ENCODE data around the gene SELENOF. TPM values are rescaled to one million over a fixed set of nuclear protein-coding genes. Genes with fewer than 3 reads are reported as not detected.

Gene SELENOF
- total RNA-seq, 3 donors from 2014 or later = 109 to 215 (median 162) TPM

DNA sequence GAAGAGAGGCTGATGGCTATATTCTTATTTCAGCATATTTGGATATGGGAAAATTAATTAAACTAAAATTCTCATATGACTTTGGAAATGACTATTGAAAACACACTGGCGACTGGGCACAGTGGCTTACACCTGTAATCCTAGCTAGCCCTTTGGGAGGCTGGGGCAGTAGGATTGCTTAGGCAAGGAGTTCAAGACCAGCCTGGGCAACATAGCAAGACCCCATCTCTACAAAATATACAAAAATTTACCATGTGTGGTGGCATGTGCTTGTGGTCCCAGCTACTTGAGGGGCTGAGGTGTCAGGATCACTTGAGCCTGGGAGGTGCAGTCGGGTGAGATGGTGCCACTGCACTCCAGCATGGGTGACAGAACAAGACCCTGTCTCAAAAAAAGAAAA, 26.7 kb upstream of the SELENOF start:
- DNase-seq (ENCODE audit: low spot score in 2 of 2) = no peak
- H3K27ac ChIP-seq = no peak overlapping the region
- no peaks in the 10 kb centered on the region for H3K9me3 ChIP-seq
- H3K36me3 ChIP-seq = no peaks in the 10 kb centered on the region
- intact Hi-C loops (cut with DNase I; ENCODE audit: low total_unique reads) = no loop called here
- TF ChIP-seq POLR2A (IDR thresholded peaks at IDR 0.05) (no peak), POLR2AphosphoS5 (IDR thresholded peaks at IDR 0.05) (no peak)
- TF ChIP-seq, protein P1, sequence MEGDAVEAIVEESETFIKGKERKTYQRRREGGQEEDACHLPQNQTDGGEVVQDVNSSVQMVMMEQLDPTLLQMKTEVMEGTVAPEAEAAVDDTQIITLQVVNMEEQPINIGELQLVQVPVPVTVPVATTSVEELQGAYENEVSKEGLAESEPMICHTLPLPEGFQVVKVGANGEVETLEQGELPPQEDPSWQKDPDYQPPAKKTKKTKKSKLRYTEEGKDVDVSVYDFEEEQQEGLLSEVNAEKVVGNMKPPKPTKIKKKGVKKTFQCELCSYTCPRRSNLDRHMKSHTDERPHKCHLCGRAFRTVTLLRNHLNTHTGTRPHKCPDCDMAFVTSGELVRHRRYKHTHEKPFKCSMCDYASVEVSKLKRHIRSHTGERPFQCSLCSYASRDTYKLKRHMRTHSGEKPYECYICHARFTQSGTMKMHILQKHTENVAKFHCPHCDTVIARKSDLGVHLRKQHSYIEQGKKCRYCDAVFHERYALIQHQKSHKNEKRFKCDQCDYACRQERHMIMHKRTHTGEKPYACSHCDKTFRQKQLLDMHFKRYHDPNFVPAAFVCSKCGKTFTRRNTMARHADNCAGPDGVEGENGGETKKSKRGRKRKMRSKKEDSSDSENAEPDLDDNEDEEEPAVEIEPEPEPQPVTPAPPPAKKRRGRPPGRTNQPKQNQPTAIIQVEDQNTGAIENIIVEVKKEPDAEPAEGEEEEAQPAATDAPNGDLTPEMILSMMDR (IDR thresholded peaks at IDR 0.05) = no peak
- H3K4me1 ChIP-seq = no peaks in the 10 kb centered on the region
- no peak overlapping the region for H3K4me3 ChIP-seq
- no peaks in the 10 kb centered on the region for H3K27me3 ChIP-seq

DNA sequence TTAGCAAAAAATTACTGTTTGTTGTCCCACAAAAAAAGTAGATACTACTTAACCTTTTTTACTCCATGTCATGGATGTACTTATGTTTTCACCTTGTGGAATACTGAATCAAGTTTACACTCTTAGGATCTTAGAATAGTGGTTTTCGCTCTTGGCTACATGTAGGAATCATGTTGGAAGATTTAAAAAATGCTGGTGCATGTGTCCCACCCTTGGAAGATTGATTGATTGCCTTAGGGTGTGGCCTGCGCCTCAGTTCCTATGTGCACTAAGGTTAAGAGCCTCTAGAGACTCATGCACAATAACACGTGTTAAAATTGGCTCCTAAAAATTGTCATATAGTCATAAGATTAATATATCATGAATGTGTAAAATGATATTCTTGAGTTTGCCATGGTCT, 25.5 kb upstream of the SELENOF start:
- Histone ChIP-seq H3K36me3 (no peaks in the 10 kb centered on the region), H3K4me1 (no peaks in the 10 kb centered on the region), H3K27ac (no peak overlapping the region), H3K9me3 (no peaks in the 10 kb centered on the region), H3K27me3 (no peaks in the 10 kb centered on the region), H3K4me3 (no peak overlapping the region)
- TF ChIP-seq, protein P1 (IDR thresholded peaks at IDR 0.05) = no peak
- TF ChIP-seq POLR2A (IDR thresholded peaks at IDR 0.05) (no peak), POLR2AphosphoS5 (IDR thresholded peaks at IDR 0.05) (no peak)
- no peak for DNase-seq (ENCODE audit: low spot score in 2 of 2)
- intact Hi-C loops (cut with DNase I; ENCODE audit: low total_unique reads) = no loop called here

DNA sequence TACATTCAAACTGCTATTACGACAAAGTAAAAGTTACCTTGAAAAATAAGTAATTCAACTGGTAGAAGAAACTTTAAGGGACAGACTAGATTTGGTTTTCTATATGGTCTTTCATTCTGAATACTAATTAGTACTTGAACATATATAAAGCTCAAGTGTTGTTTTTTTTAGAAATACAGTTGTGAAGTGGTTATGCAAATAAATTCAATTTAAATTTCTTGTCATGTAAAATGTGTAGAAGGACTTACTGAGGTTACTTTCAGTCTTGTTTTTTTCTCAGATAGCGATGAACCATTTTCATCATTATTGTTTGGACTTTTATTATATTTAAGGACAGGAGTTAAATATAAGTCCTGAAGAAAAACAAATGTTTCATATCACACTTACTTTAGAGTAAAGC, 24.9 kb upstream of the SELENOF start:
- Histone ChIP-seq H3K36me3 (no peaks in the 10 kb centered on the region), H3K9me3 (no peaks in the 10 kb centered on the region), H3K27ac (no peak overlapping the region), H3K27me3 (no peaks in the 10 kb centered on the region), H3K4me1 (no peaks in the 10 kb centered on the region), H3K4me3 (no peak overlapping the region)
- intact Hi-C loops (cut with DNase I; ENCODE audit: low total_unique reads) = no loop called here
- TF ChIP-seq, protein P1 (IDR thresholded peaks at IDR 0.05) = no peak
- TF ChIP-seq POLR2AphosphoS5 (IDR thresholded peaks at IDR 0.05) (no peak), POLR2A (IDR thresholded peaks at IDR 0.05) (no peak)
- DNase-seq (ENCODE audit: low spot score in 2 of 2) = no peak

DNA sequence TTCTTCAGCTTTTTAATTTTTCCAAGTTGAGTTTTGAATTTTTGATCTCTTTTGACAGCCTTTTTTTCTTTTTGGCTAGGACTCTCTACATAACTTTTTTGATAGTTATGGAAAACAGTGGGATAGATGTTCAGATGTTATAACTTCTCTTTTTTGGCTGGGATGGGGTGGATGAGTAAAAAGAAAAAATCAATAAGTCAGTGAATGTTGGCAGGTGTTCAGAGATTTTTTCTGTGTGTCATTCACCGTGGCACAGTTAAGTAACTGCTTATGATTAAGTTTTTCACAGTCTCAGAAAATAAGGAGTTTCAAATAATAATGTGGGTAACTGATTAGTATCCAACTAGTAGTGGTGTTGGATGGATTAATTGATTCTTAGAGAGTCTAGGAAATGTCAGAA, 24.5 kb upstream of the SELENOF start:
- H3K27ac ChIP-seq = no peak overlapping the region
- no peaks in the 10 kb centered on the region for H3K27me3 ChIP-seq
- no peaks in the 10 kb centered on the region for H3K9me3 ChIP-seq
- DNase-seq (ENCODE audit: low spot score in 2 of 2) = no peak
- H3K36me3 ChIP-seq = no peaks in the 10 kb centered on the region
- H3K4me3 ChIP-seq = no peak overlapping the region
- no peak for TF ChIP-seq POLR2A (IDR thresholded peaks at IDR 0.05)
- TF ChIP-seq, protein P1 (IDR thresholded peaks at IDR 0.05) = no peak
- TF ChIP-seq POLR2AphosphoS5 (IDR thresholded peaks at IDR 0.05) = no peak
- no peaks in the 10 kb centered on the region for H3K4me1 ChIP-seq
- intact Hi-C loops (cut with DNase I; ENCODE audit: low total_unique reads) = no loop called here

DNA sequence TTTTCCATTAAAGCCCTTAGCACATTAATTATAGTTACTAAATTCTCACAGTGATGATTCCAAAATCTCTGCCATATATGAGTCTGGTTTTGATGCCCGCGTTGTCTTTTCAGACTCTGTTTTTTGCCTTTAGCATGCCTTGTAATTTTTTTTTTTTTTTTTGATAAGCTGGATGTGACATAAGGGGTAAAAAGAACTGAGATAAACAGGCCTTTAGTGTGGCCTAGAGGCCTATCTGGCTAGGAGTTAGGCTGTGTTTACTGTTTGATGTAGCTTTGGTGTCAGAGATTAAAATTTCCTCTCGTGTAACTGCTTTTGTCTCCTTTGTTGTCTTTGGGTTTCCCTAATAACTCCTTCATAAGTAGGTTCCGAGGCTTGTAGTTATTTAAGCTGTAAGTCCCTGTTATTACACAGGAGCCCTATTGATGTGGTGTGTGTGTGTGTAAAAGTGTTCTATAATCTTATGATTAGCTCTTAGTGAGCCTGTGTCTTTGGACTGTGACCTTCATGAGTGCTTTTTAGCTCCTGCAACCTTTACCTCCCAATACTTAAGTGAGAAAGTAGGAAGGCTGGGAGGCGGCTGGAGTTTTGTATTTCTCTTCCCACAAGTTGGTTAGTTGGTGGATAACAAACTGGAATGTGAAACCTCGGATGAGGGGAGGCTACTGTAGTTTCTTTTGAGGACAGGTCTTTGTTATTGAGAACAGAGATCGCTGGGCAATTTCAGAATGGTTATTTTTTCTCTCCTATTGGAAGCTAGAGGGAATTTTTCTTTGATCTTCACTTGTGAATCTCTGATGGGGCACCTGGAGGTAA, 19.8 kb upstream of the SELENOF start:
- H3K27me3 ChIP-seq = no peaks in the 10 kb centered on the region
- H3K36me3 ChIP-seq = no peaks in the 10 kb centered on the region
- no peaks in the 10 kb centered on the region for H3K9me3 ChIP-seq
- no peak for DNase-seq (ENCODE audit: low spot score in 2 of 2)
- H3K27ac ChIP-seq = no peak overlapping the region
- no peak overlapping the region for H3K4me3 ChIP-seq
- intact Hi-C loops (cut with DNase I; ENCODE audit: low total_unique reads) = no loop called here
- H3K4me1 ChIP-seq = no peaks in the 10 kb centered on the region
- TF ChIP-seq POLR2AphosphoS5 (IDR thresholded peaks at IDR 0.05) (no peak), POLR2A (IDR thresholded peaks at IDR 0.05) (no peak)
- TF ChIP-seq, protein P1 (IDR thresholded peaks at IDR 0.05) = no peak

Data from breast epithelium (tissue), 4 donors.